ENCODE data around the gene PGLYRP4. TPM values are rescaled to one million over a fixed set of nuclear protein-coding genes. Genes with fewer than 3 reads are reported as not detected.

Gene PGLYRP4
- total RNA-seq, 1 donor from 2014 or later = not detected

GRCh38 chr1:153356392-153357075, 7.9 kb upstream of the PGLYRP4 start:
- Mint-ChIP-seq H3K27ac (no peak overlapping the region), H3K27me3 (peaks cover 18% of the 10 kb centered on the region), H3K36me3 (ENCODE audit: low read depth) (no peaks in the 10 kb centered on the region), H3K9me3 (no peaks in the 10 kb centered on the region), H3K4me1 (peaks cover 14% of the 10 kb centered on the region), H3K4me3 (no peak overlapping the region)
- ChIA-PET POLR2A (no interaction called here), CTCF (interaction anchor here (1.0 kb wide), 1 partner anchor 139 kb away, joined by 3 read pairs; no protein-coding TSS in a partner anchor)
- intact Hi-C loops (cut with micrococcal nuclease) = no loop called here
- no peak for DNase-seq
- ATAC-seq (ENCODE audit: low read depth) = no peak
- no peak for TF ChIP-seq CTCF (IDR thresholded peaks at IDR 0.05)

GRCh38 chr1:153355445-153356071, 6.9 kb upstream of the PGLYRP4 start:
- POLR2A ChIA-PET = no interaction called here
- DNase-seq (no peak), ATAC-seq (ENCODE audit: low read depth) (peak; percentile 50)
- CTCF ChIA-PET = interaction anchor here (1.1 to 6.0 kb wide), 3 partner anchors 10 to 148 kb away, joined by 3 to 67 read pairs (median 4); no protein-coding TSS in a partner anchor
- H3K4me3 Mint-ChIP-seq = no peak overlapping the region
- no peak overlapping the region for H3K27ac Mint-ChIP-seq
- H3K4me1 Mint-ChIP-seq = peaks cover 14% of the 10 kb centered on the region
- intact Hi-C loops (cut with micrococcal nuclease) = no loop called here
- H3K36me3 Mint-ChIP-seq (ENCODE audit: low read depth) = no peaks in the 10 kb centered on the region
- H3K9me3 Mint-ChIP-seq = no peaks in the 10 kb centered on the region
- no peak for TF ChIP-seq CTCF (IDR thresholded peaks at IDR 0.05)
- H3K27me3 Mint-ChIP-seq = peaks cover 18% of the 10 kb centered on the region

GRCh38 chr1:153354515-153355193, 6.0 kb upstream of the PGLYRP4 start:
- Mint-ChIP-seq H3K9me3 (no peaks in the 10 kb centered on the region), H3K27ac (no peak overlapping the region)
- no peak for TF ChIP-seq CTCF (IDR thresholded peaks at IDR 0.05)

GRCh38 chr1:153353226-153353947, 4.7 kb upstream of the PGLYRP4 start:
- Mint-ChIP-seq H3K4me1 (peaks cover 14% of the 10 kb centered on the region), H3K9me3 (no peaks in the 10 kb centered on the region), H3K4me3 (no peak overlapping the region), H3K27ac (no peak overlapping the region), H3K27me3 (peaks cover 31% of the 10 kb centered on the region), H3K36me3 (ENCODE audit: low read depth) (no peaks in the 10 kb centered on the region)
- POLR2A ChIA-PET = no interaction called here
- no peak for TF ChIP-seq CTCF (IDR thresholded peaks at IDR 0.05)
- no peak for DNase-seq
- intact Hi-C loops (cut with micrococcal nuclease) = loop anchor here (2.0 kb wide), 1 partner anchor 51 kb away; no protein-coding TSS in a partner anchor
- CTCF ChIA-PET = interaction anchor here (1.1 to 6.0 kb wide), 3 partner anchors 9 to 142 kb away, joined by 3 to 67 read pairs (median 3); no protein-coding TSS in a partner anchor
- no peak for ATAC-seq (ENCODE audit: low read depth)

More at GRCh38 chr1:153354515-153355193, 6.0 kb upstream of the PGLYRP4 start:
- H3K4me1 Mint-ChIP-seq = peaks cover 14% of the 10 kb centered on the region
- no peaks in the 10 kb centered on the region for H3K36me3 Mint-ChIP-seq (ENCODE audit: low read depth)
- H3K27me3 Mint-ChIP-seq = peaks cover 24% of the 10 kb centered on the region
- ATAC-seq (ENCODE audit: low read depth) (no peak), DNase-seq (no peak)
- POLR2A ChIA-PET = no interaction called here
- CTCF ChIA-PET = interaction anchor here (1.1 to 6.0 kb wide), 3 partner anchors 9 to 149 kb away, joined by 3 to 67 read pairs (median 4); no protein-coding TSS in a partner anchor
- intact Hi-C loops (cut with micrococcal nuclease) = no loop called here
- H3K4me3 Mint-ChIP-seq = no peak overlapping the region

Measured in activated B cell treated with CpG ODN at 0.5 μM for 24 hours (primary cell).